ENCODE measurements around the gene KCNK7. TPM values are rescaled to one million over a fixed set of nuclear protein-coding genes. Genes with fewer than 3 reads are reported as not detected.
A peak's percentile ranks its signal among the peaks of the same experiment; 100 is the strongest.

KCNK7 gene
- total RNA-seq, 1 experiment from 2014 or later: 0.69 TPM

DNA sequence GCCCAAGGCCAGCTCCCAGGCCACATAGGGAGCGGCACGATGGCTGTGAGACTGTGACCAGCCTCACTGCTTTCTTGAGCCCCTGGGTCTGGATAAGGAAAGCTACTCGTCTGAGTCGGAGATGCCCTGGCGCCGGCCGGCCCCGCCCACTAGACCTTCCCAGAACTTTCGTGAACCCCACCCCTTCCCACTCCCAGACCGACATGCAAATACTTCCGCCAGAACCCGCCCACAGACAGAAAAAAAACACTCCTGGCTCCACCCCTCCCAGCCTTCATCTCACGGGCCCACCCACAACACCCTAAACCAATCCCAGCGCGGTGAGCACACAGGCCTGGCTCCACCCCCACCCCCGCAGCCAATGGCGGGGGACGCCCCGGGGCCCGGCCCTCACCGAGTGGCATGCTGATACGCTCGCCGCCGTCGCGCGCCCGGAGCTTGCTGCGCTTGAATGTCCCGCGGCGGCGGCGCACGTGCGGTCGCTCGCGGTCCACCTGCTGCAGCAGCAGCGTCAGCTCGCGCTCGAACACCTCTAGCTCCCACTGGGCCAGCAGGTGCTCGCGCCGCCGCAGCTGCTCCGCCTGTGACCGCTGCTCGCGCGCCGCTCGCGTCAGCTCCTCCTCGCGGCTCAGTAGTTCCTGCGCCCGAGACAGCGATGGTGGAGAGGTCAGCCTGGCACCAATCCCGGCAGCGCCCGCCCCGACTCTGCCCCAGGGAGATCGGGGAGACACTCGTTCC lies 11.4 kb upstream of the KCNK7 start:
- peak; percentile 70 for ATAC-seq
- BruUV-seq (replicated peaks): no TSS peak

DNA sequence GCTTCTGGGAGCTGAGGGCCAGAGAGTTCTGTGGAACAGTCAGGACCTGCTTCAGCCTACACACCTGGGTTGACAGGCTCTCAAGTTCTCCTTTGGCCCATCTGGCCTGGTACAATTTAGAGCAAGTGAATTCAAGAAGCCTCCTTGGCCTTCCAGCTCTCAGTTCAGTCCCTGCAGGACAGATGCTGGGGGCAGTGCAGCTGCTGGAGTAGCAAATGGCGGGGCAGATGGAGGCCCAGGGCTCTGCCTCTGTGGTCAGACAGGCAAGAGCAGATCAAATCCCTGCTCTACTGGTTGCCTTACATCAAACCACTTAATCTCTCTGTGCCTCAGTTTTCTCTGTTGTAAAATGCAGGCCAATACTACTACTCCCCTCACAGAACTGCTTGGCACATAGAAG lies 8.7 kb upstream of the KCNK7 start:
- intact Hi-C loops (cut with micrococcal nuclease; ENCODE audit: unreplicated experiment) (no loop called here), in situ Hi-C loops (cut with HindIII; ENCODE audit: low pct_unique_long_range_greater_than_20kb, low sequenced_read_pairs) (no loop called here)
- ATAC-seq (no peak), DNase-seq (ENCODE audit: low read depth, low spot score) (no peak)
- H3K9me3 ChIP-seq (ENCODE audit: control insufficient read depth, insufficient read depth, low read depth, low read length): no peaks in the 10 kb centered on the region
- CTCF ChIA-PET: no interaction called here
- H3K27me3 ChIP-seq (ENCODE audit: control insufficient read depth, insufficient read depth, low read length): no peaks in the 10 kb centered on the region
- no peak overlapping the region for H3K4me3 ChIP-seq (ENCODE audit: low read depth in 2 of 2, low read length in 2 of 2)
- no peak overlapping the region for H3K27ac ChIP-seq (ENCODE audit: low read length)
- TF ChIP-seq REST (IDR thresholded peaks at IDR 0.05; ENCODE audit: insufficient read depth in 1 of 2, low read depth in 2 of 2, low read length in 1 of 2): no peak
- TF ChIP-seq, protein P1, sequence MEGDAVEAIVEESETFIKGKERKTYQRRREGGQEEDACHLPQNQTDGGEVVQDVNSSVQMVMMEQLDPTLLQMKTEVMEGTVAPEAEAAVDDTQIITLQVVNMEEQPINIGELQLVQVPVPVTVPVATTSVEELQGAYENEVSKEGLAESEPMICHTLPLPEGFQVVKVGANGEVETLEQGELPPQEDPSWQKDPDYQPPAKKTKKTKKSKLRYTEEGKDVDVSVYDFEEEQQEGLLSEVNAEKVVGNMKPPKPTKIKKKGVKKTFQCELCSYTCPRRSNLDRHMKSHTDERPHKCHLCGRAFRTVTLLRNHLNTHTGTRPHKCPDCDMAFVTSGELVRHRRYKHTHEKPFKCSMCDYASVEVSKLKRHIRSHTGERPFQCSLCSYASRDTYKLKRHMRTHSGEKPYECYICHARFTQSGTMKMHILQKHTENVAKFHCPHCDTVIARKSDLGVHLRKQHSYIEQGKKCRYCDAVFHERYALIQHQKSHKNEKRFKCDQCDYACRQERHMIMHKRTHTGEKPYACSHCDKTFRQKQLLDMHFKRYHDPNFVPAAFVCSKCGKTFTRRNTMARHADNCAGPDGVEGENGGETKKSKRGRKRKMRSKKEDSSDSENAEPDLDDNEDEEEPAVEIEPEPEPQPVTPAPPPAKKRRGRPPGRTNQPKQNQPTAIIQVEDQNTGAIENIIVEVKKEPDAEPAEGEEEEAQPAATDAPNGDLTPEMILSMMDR (IDR thresholded peaks at IDR 0.05): no peak
- no peak for TF ChIP-seq POLR2AphosphoS5 (IDR thresholded peaks at IDR 0.05; ENCODE audit: low read depth, low read length)
- no peak for TF ChIP-seq TCF7L2 (IDR thresholded peaks at IDR 0.05; ENCODE audit: low read depth, low read length)
- TF ChIP-seq SIN3A (IDR thresholded peaks at IDR 0.05; ENCODE audit: borderline replicate concordance, insufficient read depth, low read depth, low read length): no peak
- BruUV-seq (replicated peaks): no TSS peak
- POLR2A ChIA-PET: interaction anchor here (0.6 to 0.7 kb wide), 2 partner anchors 14 to 343 kb away, joined by 5 read pairs; no protein-coding TSS in a partner anchor
- H3K4me1 ChIP-seq (ENCODE audit: control insufficient read depth, insufficient read depth, low read length): no peaks in the 10 kb centered on the region
- peaks cover 11% of the 10 kb centered on the region; the same call in 1 of the 2 replicates for H3K36me3 ChIP-seq (ENCODE audit: control insufficient read depth, insufficient read depth, low read length)

More for the DNA sequence above, 11.4 kb upstream of the KCNK7 start:
- Histone ChIP-seq H3K9me3 (ENCODE audit: control insufficient read depth, insufficient read depth, low read depth, low read length) (no peaks in the 10 kb centered on the region), H3K36me3 (ENCODE audit: control insufficient read depth, insufficient read depth, low read length) (peaks cover 11% of the 10 kb centered on the region; the same call in 1 of the 2 replicates), H3K4me3 (ENCODE audit: low read depth in 2 of 2, low read length in 2 of 2) (no peak overlapping the region), H3K27ac (ENCODE audit: low read length) (no peak overlapping the region), H3K4me1 (ENCODE audit: control insufficient read depth, insufficient read depth, low read length) (peaks cover 21% of the 10 kb centered on the region), H3K27me3 (ENCODE audit: control insufficient read depth, insufficient read depth, low read length) (no peaks in the 10 kb centered on the region)
- in situ Hi-C loops (cut with HindIII; ENCODE audit: low pct_unique_long_range_greater_than_20kb, low sequenced_read_pairs): no loop called here
- intact Hi-C loops (cut with micrococcal nuclease; ENCODE audit: unreplicated experiment): no loop called here
- TF ChIP-seq SIN3A (IDR thresholded peaks at IDR 0.05; ENCODE audit: borderline replicate concordance, insufficient read depth, low read depth, low read length): no peak
- no peak for TF ChIP-seq POLR2AphosphoS5 (IDR thresholded peaks at IDR 0.05; ENCODE audit: low read depth, low read length)
- TF ChIP-seq REST (IDR thresholded peaks at IDR 0.05; ENCODE audit: insufficient read depth in 1 of 2, low read depth in 2 of 2, low read length in 1 of 2): no peak
- ChIA-PET POLR2A (interaction anchor here (0.6 kb wide), 1 partner anchor 99 kb away, joined by 11 read pairs; no protein-coding TSS in a partner anchor), CTCF (interaction anchor here (1.1 kb wide), 1 partner anchor 13 kb away, joined by 3 read pairs; no protein-coding TSS in a partner anchor)
- no peak for DNase-seq (ENCODE audit: low read depth, low spot score)

Measured in Panc1 (cell line).